Activated CD8-positive, alpha-beta memory T cell treated with anti-CD3 and anti-CD28 coated beads for 24 hours (primary cell): ENCODE results near the gene ZNF10.

ENCODE experiments used
- DNase-seq: peaks from one replicate; pipeline ENCODE4 v3.0.0-alpha.2; 2020

The ZNF10 gene

DNA sequence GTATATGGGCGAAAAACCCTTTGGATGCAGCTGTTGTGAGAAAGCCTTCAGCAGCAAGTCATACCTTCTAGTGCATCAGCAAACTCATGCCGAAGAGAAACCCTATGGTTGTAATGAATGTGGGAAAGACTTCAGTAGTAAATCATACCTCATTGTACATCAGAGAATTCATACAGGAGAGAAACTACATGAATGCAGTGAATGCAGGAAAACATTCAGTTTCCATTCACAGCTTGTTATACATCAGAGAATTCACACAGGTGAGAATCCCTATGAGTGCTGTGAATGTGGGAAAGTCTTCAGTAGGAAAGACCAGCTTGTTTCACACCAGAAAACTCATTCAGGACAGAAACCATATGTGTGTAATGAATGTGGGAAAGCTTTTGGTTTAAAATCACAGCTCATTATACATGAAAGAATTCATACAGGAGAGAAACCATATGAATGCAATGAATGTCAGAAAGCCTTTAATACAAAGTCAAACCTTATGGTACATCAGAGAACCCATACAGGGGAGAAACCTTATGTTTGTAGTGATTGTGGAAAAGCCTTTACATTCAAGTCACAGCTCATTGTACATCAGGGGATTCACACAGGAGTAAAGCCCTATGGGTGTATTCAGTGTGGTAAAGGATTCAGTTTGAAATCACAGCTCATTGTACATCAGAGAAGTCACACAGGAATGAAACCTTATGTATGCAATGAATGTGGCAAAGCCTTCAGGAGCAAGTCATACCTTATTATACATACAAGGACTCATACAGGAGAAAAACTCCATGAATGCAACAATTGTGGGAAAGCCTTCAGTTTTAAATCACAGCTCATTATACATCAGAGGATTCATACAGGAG is 72.3 kb downstream of the ZNF10 start:
- no peak for DNase-seq

DNA sequence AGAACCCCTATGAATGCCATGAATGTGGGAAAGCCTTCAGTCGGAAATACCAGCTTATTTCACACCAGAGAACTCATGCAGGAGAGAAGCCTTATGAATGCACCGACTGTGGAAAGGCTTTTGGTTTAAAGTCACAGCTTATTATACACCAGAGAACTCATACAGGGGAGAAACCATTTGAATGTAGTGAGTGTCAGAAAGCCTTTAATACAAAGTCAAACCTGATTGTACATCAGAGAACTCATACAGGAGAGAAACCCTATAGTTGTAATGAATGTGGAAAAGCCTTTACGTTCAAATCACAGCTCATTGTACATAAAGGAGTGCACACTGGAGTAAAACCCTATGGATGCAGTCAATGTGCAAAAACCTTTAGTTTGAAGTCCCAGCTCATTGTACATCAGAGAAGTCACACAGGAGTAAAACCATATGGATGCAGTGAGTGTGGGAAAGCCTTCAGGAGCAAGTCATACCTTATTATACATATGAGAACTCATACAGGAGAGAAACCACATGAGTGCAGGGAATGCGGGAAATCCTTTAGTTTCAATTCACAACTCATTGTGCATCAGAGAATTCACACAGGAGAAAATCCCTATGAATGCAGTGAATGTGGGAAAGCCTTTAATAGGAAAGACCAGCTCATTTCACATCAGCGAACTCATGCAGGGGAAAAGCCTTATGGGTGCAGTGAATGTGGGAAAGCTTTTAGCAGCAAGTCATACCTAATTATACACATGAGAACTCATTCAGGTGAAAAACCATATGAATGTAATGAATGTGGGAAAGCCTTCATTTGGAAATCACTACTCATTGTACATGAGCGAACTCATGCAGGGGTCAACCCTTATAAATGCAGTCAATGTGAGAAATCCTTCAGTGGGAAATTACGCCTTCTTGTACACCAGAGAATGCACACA is 73.2 kb downstream of the ZNF10 start:
- DNase-seq, result no peak

DNA sequence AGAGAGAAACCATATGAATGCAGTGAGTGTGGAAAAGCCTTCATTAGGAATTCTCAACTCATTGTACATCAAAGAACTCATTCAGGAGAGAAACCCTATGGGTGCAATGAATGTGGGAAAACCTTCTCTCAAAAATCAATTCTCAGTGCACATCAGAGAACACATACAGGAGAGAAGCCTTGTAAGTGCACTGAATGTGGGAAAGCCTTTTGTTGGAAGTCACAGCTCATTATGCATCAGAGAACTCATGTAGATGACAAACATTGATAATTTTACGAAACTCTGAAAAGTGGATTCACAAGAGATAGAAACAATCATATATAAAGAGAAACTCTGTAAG is 73.8 kb downstream of the ZNF10 start:
- no peak for DNase-seq

DNA sequence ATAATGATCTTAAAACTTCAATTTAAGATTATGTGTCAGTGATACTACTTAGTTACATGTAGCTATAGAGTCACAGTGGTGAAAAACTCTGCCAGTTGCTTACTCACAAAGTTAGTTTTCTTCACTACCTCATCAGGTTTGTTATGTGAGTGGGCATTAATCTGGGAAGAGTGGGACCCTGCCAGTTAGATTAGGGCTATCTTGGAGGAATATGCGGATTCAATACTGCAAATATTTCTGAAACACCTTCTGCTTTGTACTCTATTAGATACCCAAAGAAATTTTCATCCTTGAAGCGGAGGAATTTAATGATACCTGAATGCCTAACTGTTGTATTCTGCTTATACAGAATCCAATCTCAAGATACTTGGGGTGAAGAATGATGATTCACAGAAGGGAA is 76.0 kb downstream of the ZNF10 start:
- no peak for DNase-seq
